GM12874 (cell line): ENCODE measurements around the gene PARP4.

Experiments
- CTCF ChIP-seq: IDR thresholded peaks from 2 replicates; pipeline ENCODE4 v1.5.1; 2011; ENCODE audit warnings: low read depth, mild to moderate bottlenecking, control low read depth, low read length, moderate library complexity; ENCODE audit not compliant: insufficient read depth

Gene PARP4

GRCh38 chr13:24512197-24512907 lies at the start of gene PARP4:
PARP4 (minus strand) TSS chr13:24512778; CDS start chr13:24503776, 9,002 bp downstream.
- TF ChIP-seq CTCF, result no peak

GRCh38 chr13:24557081-24557480 lies 44.5 kb upstream of the PARP4 start:
- TF ChIP-seq CTCF, result no peak

GRCh38 chr13:24541127-24541475 lies 28.5 kb upstream of the PARP4 start:
- no peak for TF ChIP-seq CTCF

GRCh38 chr13:24540236-24541126 lies 27.9 kb upstream of the PARP4 start:
- TF ChIP-seq CTCF, result peak; percentile 17; the same call in 1 of the 2 replicates

GRCh38 chr13:24539500-24540165 lies 27.1 kb upstream of the PARP4 start:
- TF ChIP-seq CTCF, result no peak

GRCh38 chr13:24529478-24529877 lies 16.9 kb upstream of the PARP4 start:
- TF ChIP-seq CTCF, result no peak

- no peak for TF ChIP-seq CTCF
Measured at GRCh38 chr13:24528816-24529398, 16.3 kb upstream of the PARP4 start.
